GM18505 (cell line): Measurements from ENCODE around the gene ZC3H15.
"Not testable (repeated sequence)": the region's sequence is repeated elsewhere in the genome, so short reads cannot be mapped to it uniquely, and the experiment has no call there.

Experiments used
- ATAC-seq: cut with Tn5 transposase; IDR thresholded peaks from one replicate; pipeline ENCODE4 v1.9.1; 2021; ENCODE audit not compliant: unreplicated experiment
- POLR2A ChIP-seq: IDR thresholded peaks from 4 replicates; pipeline ENCODE4 v1.6.1; 2011; ENCODE audit warnings: borderline replicate concordance; ENCODE audit not compliant: insufficient read depth, insufficient read length; ENCODE audit errors: extremely low read depth

The ZC3H15 gene

GRCh38 chr2:186517090-186517489 is 31.0 kb downstream of the ZC3H15 start:
- TF ChIP-seq POLR2A, result no peak
- no peak for ATAC-seq

DNA sequence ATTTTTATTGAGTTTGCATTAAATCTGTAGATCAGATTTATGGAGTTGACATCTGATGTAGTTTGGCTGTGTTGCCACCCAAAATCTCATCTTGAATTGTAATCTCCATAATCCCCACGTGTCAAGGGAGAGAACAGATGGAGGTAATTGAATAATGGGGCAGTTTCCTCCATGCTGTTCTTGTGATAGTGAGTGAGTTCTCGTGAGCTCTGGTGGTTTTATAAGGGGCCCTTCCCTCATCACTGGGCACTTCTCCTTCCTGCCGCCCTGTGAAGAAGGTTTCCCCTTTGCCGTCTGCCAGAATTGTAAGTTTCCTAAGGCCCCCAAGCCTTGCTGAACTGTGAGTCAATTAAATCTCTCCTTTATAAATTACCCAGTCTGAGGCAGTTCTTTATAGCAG is 32.2 kb downstream of the ZC3H15 start:
- TF ChIP-seq POLR2A, result no peak
- no peak for ATAC-seq

DNA sequence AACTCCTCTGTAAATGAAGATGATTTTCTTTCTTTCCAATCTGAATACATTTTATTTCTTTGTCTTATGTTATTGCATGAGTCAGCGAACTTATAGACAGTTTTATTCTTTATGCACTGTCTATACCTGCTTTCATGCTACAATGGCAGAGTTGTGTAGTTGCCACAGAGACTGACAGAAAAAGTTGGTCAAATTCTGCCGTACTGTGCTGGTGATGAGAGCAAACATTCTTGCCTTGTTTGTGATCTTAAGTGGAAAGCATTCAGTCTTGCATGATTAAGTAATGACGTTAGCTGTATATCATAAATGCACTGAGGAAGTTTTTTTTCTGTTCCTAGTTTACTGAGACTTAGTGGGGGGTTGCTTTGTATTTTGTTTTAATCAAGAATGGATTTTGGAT is 32.9 kb downstream of the ZC3H15 start:
- TF ChIP-seq POLR2A, result no peak
- no peak for ATAC-seq

GRCh38 chr2:186521570-186522153 is 35.6 kb downstream of the ZC3H15 start:
- ATAC-seq, result not testable (repeated sequence)

DNA sequence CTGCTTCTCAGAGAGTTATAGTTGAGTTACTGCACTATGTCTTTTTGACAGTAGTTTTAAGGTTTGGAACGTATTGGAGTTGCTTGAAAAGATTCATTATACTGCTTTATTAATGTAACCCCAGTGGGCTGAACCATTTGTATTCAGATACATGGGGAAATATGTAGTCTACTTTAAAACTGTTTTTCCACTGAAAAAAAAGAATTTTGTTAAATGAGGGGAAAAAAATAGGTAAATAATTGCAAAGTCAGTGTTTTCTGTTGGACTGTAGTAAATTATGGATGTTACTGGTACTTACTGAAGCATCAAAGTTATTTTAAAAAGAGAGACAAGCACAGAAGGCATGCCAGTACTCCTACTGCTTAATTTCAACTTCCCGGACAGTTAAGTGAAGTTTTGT is 36.4 kb downstream of the ZC3H15 start:
- ATAC-seq, result no peak
- no peak for TF ChIP-seq POLR2A

DNA sequence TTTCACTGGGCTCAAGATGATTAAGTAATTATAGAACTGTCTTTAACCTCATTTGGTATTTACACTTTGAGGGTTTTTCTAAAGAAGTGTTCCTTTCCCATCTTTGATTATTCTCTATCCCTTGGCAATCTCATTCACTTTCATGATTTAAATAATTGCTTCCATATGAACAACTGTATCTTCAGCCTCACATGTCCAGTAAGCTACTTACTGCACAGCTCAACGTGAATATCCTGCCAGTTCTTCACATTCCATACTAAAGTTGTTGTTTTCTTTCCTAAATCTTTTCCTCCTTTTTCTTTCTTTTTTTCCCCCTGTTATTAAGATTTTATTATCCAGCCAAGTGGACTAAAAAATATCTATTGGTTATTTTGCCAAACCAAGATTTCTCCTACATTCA is 37.7 kb downstream of the ZC3H15 start:
- no peak for ATAC-seq
- TF ChIP-seq POLR2A, result no peak

- TF ChIP-seq POLR2A, result no peak
- ATAC-seq, result no peak
Observed at GRCh38 chr2:186526281-186526680, 40.2 kb downstream of the ZC3H15 start.

GRCh38 chr2:186530314-186530713 is 44.3 kb downstream of the ZC3H15 start:
- ATAC-seq, result no peak
- no peak for TF ChIP-seq POLR2A

GRCh38 chr2:186531257-186531775 is 45.3 kb downstream of the ZC3H15 start:
- no peak for TF ChIP-seq POLR2A
- no peak for ATAC-seq

DNA sequence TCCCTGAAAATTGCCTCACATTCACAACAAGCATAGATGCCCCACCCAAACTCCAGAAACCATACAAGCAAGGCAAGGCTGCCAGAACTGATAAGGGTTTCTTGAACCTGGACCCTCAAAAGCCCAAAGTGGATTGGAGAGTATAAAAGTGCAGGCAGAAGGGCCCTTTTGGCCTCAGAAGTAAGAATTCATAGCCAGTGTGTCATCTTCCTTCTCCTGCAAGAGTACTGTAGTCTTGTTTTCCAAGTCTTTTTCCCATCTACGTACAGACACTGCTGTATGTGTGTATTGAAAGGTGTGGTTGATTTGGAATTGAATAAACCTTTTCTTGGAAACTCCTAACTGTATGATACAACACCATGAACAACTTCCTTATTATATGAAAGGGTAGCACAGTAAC is 46.8 kb downstream of the ZC3H15 start:
- no peak for TF ChIP-seq POLR2A
- ATAC-seq, result no peak

DNA sequence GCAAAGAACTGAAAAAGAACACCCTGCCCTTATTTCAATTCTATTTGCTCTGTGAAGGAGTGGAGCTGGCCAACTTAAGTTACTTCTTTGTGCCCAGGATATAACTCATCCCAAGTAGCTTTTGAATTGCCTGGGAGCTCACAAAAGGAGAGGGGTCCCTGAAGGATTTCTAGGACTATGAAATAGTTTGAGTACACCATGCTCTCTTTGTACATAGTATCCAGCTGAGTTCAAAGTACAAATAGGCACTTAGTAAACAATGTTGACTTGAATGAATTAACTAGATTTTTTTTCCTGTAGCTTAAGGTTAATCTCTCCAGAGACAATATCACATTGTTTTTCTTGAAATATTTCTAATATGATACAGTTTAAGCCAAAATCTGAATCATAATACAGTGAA is 47.7 kb downstream of the ZC3H15 start:
- no peak for TF ChIP-seq POLR2A
- no peak for ATAC-seq

- no peak for ATAC-seq
- no peak for TF ChIP-seq POLR2A
Observed at GRCh38 chr2:186534406-186534805, 48.3 kb downstream of the ZC3H15 start.

GRCh38 chr2:186535861-186536260 is 49.8 kb downstream of the ZC3H15 start:
- no peak for TF ChIP-seq POLR2A
- no peak for ATAC-seq

- no peak for ATAC-seq
- no peak for TF ChIP-seq POLR2A
Observed at GRCh38 chr2:186537019-186537418, 51.0 kb downstream of the ZC3H15 start.

DNA sequence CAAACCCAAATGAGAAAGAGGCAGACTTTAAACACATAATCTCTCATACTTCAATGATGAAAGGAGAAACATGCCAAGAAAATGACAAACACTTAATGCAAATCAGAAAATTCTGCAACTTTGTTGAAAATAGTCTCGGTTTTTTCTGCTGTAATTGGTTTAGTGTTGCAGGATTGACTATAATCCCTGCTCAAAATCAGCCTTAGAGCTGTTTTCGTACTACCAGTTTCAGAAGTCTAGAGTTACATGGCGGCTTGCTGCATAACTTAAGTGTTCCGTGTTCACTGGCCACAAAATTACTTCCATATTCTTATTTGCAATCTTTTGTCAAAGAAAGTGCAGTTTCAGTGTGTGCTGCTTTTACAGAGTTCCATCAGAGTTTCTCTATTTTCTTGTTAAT is 54.9 kb downstream of the ZC3H15 start:
- TF ChIP-seq POLR2A, result no peak
- no peak for ATAC-seq
